A673 (cell line): ENCODE data around the gene ACY1.

ENCODE experiments used
- EZH2 ChIP-seq: fragments of 200-600 bp; sonication (generic); IDR thresholded peaks from 2 replicates; pipeline ENCODE4 v1.6.1; 2017; ENCODE audit warnings: borderline replicate concordance, low read depth, mild to moderate bottlenecking, mixed read lengths, antibody characterized with exemption, low read length; ENCODE audit not compliant: poor library complexity, severe bottlenecking
- TF ChIP-seq, protein P1 (sequence below): fragments of 300-800, 200-600 bp; sonication (generic); conservative IDR thresholded peaks from 2 replicates; pipeline ENCODE4 v1.5.1; 2017; ENCODE audit warnings: low read depth, mild to moderate bottlenecking, antibody characterized with exemption, low read length, moderate library complexity, mixed read lengths

GRCh38 chr3:52001443-52001974 lies 18.2 kb downstream of the ACY1 start:
- no peak for TF ChIP-seq EZH2
- TF ChIP-seq, protein P1, sequence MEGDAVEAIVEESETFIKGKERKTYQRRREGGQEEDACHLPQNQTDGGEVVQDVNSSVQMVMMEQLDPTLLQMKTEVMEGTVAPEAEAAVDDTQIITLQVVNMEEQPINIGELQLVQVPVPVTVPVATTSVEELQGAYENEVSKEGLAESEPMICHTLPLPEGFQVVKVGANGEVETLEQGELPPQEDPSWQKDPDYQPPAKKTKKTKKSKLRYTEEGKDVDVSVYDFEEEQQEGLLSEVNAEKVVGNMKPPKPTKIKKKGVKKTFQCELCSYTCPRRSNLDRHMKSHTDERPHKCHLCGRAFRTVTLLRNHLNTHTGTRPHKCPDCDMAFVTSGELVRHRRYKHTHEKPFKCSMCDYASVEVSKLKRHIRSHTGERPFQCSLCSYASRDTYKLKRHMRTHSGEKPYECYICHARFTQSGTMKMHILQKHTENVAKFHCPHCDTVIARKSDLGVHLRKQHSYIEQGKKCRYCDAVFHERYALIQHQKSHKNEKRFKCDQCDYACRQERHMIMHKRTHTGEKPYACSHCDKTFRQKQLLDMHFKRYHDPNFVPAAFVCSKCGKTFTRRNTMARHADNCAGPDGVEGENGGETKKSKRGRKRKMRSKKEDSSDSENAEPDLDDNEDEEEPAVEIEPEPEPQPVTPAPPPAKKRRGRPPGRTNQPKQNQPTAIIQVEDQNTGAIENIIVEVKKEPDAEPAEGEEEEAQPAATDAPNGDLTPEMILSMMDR, result peak; percentile 83
